Nephron (organoid): Measurements from ENCODE around the gene NOM1.
"Not testable (repeated sequence)": the region's sequence is repeated elsewhere in the genome, so short reads cannot be mapped to it uniquely, and the experiment has no call there.

ENCODE experiments used
- H3K27ac Mint-ChIP-seq, 3 experiments: 2 replicates each; pipeline ENCODE4 v1.8.0; 2020; ENCODE audit warnings: mixed read lengths in 3 of 3, mild to moderate bottlenecking in 2 of 3, moderate library complexity in 1 of 3
- H3K27me3 Mint-ChIP-seq: 2 replicates; pipeline ENCODE4 v1.8.0; 2021; ENCODE audit warnings: low read depth, mild to moderate bottlenecking, moderate library complexity, mixed read lengths
- H3K36me3 Mint-ChIP-seq: 2 replicates; pipeline ENCODE4 v1.8.0; 2020; ENCODE audit warnings: low read depth, mixed read lengths
- H3K4me1 Mint-ChIP-seq: 2 replicates; pipeline ENCODE4 v1.8.0; 2020; ENCODE audit warnings: mixed read lengths
- H3K4me3 Mint-ChIP-seq, 3 experiments: 2 replicates each; pipeline ENCODE4 v1.8.0; 2020; ENCODE audit warnings: mild to moderate bottlenecking in 3 of 3, mixed read lengths in 3 of 3, moderate library complexity in 2 of 3
- H3K9me3 Mint-ChIP-seq: 2 replicates; pipeline ENCODE4 v1.8.0; 2020; ENCODE audit warnings: mixed read lengths
- TF ChIP-seq, protein P1 (sequence below), 3 experiments: fragments of 200-600 bp; sonication (generic); IDR thresholded peaks; one replicate each; pipeline ENCODE4 v1.5.0; 2021; ENCODE audit warnings: antibody characterized with exemption in 3 of 3; ENCODE audit not compliant: unreplicated experiment in 3 of 3

NOM1 gene

DNA sequence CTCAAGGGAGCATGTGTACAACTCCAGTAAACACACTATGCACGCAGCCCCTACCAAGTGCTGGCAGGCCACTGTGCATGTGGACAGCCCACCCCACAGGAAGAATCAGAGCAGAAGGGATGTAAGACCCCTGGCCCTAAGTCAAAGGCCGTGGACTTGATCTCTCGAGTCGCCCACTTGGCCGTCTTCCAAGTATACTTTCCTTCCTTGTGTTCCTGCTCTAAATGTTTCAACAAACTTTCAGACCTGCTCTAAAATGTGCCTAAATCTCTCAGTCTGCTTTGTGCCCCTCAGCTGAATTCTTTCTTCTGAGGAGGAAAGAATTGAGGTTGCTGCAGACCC, 21.1 kb upstream of the NOM1 start:
- Mint-ChIP-seq H3K27ac (no peak overlapping the region), H3K4me3 (no peak overlapping the region), H3K27me3 (peaks cover 16% of the 10 kb centered on the region), H3K36me3 (no peaks in the 10 kb centered on the region), H3K9me3 (no peaks in the 10 kb centered on the region), H3K4me1 (peaks cover 4% of the 10 kb centered on the region)
- TF ChIP-seq, protein P1, sequence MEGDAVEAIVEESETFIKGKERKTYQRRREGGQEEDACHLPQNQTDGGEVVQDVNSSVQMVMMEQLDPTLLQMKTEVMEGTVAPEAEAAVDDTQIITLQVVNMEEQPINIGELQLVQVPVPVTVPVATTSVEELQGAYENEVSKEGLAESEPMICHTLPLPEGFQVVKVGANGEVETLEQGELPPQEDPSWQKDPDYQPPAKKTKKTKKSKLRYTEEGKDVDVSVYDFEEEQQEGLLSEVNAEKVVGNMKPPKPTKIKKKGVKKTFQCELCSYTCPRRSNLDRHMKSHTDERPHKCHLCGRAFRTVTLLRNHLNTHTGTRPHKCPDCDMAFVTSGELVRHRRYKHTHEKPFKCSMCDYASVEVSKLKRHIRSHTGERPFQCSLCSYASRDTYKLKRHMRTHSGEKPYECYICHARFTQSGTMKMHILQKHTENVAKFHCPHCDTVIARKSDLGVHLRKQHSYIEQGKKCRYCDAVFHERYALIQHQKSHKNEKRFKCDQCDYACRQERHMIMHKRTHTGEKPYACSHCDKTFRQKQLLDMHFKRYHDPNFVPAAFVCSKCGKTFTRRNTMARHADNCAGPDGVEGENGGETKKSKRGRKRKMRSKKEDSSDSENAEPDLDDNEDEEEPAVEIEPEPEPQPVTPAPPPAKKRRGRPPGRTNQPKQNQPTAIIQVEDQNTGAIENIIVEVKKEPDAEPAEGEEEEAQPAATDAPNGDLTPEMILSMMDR (IDR thresholded peaks at IDR 0.05; ENCODE audit: unreplicated experiment in 3 of 3) = no peak

GRCh38 chr7:156929789-156930539, 19.5 kb upstream of the NOM1 start:
- Mint-ChIP-seq H3K27ac (no peak overlapping the region), H3K27me3 (peaks cover 16% of the 10 kb centered on the region), H3K36me3 (no peaks in the 10 kb centered on the region), H3K4me1 (peaks cover 4% of the 10 kb centered on the region), H3K4me3 (no peak overlapping the region), H3K9me3 (no peaks in the 10 kb centered on the region)
- TF ChIP-seq, protein P1 (IDR thresholded peaks at IDR 0.05; ENCODE audit: unreplicated experiment in 3 of 3) = no peak

DNA sequence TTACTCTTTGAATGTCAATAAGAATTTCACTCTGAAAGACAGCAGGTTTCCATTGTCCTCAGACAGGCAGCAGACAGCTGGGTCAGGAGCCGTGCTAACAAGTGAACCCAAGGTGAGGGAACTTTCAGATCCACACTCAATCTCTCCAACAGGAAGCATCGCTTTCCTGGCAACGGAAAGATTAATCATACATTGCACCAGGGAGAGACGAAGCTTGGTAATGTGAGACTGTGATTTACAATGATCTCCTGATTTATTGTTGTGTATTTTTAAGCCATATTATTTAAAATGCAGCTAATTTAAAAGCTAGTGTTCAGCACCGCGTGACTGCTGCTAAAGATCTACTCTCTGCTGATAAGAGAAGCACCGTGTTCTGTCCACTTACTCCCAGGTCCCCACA, 17.5 kb upstream of the NOM1 start:
- Mint-ChIP-seq H3K36me3 (no peaks in the 10 kb centered on the region), H3K27me3 (peaks cover 13% of the 10 kb centered on the region), H3K4me3 (no peak overlapping the region), H3K27ac (no peak overlapping the region), H3K9me3 (no peaks in the 10 kb centered on the region), H3K4me1 (peaks cover 4% of the 10 kb centered on the region)
- TF ChIP-seq, protein P1 (IDR thresholded peaks at IDR 0.05; ENCODE audit: unreplicated experiment in 3 of 3) = no peak

DNA sequence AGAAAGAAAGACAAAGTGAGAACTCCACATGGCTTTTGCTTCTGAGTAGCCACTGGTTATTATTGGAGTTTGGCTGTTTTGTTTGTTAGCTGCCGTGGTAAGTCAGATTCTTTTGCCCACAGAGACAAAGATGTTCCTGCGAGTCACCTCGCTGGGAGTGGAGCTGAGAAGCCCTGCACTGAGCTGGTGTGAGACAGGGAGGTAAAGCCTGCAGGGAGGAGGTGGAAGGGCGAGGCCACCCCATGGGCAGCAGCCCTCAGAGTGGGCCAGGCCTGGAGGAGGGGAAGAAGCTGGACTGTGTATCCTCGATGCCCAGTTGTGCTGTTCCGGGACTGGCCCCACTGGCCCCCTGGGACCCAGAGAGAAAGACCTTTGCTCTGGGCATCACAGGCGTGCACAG, 14.3 kb upstream of the NOM1 start:
- TF ChIP-seq, protein P1 (IDR thresholded peaks at IDR 0.05; ENCODE audit: unreplicated experiment in 3 of 3) = no peak
- Mint-ChIP-seq H3K27ac (no peak overlapping the region), H3K9me3 (no peaks in the 10 kb centered on the region), H3K27me3 (peaks cover 6% of the 10 kb centered on the region), H3K4me1 (peaks cover 4% of the 10 kb centered on the region), H3K4me3 (no peak overlapping the region), H3K36me3 (no peaks in the 10 kb centered on the region)

DNA sequence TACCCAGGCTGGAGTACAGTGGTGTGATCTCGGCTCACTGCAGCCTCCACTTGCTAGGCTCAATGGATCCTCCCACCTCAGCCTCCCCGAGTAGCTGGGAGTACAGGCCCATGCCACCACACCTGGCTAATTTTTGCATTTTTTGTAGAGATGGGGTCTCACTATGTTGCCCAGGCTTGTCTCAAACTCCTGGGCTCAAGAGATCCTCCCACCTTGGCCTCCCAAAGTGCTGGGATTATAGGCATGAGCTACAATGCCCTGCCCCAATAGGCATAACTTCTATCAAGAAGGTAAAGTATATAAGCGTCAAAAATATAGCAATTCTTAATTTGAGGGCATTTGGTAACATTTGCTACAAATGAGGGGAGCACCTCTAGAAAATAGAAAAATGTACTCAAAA, 12.7 kb upstream of the NOM1 start:
- H3K9me3 Mint-ChIP-seq, H3K27ac Mint-ChIP-seq, H3K36me3 Mint-ChIP-seq, H3K4me3 Mint-ChIP-seq, H3K4me1 Mint-ChIP-seq, H3K27me3 Mint-ChIP-seq: not testable (repeated sequence)

DNA sequence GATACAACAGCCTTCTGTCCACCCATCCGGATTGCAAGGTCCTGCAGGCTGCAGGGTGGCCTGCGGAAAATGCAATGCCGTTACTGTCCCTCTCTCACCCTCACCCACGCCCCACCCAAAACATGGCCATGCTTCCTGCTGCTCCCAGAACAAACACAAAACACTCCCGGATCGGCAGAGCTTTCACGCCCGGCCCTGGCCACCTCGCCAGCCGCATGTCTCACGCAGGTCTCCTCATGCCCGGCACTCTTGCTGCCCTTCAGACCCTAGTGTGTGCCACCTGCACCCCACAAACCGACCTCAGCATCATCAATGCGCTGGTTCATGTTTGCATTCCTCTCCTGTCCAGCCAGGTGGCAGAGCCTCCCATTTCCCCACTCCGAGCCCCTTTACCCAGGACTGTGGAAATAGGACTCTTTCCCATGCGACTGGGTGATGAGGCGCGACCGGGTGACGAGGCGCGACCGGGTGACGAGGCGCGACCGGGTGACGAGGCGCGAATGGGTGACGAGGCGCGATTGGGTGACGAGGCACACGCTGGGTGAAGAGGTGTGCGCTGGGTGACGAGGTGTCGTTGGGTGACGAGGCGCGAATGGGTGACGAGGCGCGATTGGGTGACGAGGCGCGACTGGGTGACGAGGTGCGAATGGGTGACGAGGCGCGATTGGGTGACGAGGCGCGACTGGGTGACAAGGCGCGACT, 8.9 kb upstream of the NOM1 start:
- Mint-ChIP-seq H3K9me3 (peaks cover 9% of the 10 kb centered on the region), H3K27ac (no peak overlapping the region), H3K4me3 (no peak overlapping the region), H3K27me3 (peaks cover 25% of the 10 kb centered on the region), H3K4me1 (no peaks in the 10 kb centered on the region), H3K36me3 (peaks cover 7% of the 10 kb centered on the region)
- TF ChIP-seq, protein P1 (IDR thresholded peaks at IDR 0.05; ENCODE audit: unreplicated experiment in 3 of 3) = no peak
